Spleen (tissue), 13 donors: ENCODE measurements around the gene PGBD2. TPM values are rescaled to one million over a fixed set of nuclear protein-coding genes. Genes with fewer than 3 reads are reported as not detected.
A peak's percentile ranks its signal among the peaks of the same experiment; 100 is the strongest.

Source experiments
- DNase-seq: peaks from one replicate; pipeline ENCODE4 v3.0.0-alpha.2; 2020
- H3K27ac ChIP-seq, 8 donors: fragments of 200-600 bp; sonication (generic) in 7 of 8; 1 replicate in 4 of 8; 2 replicates in 4 of 8; pipeline versions ENCODE4 v1.5.0 to v1.8.0; 2016 to 2021; ENCODE audit warnings: inconsistent platforms in 4 of 8, mild to moderate bottlenecking in 4 of 8, moderate library complexity in 1 of 8
- H3K27me3 ChIP-seq, 7 donors: fragments of 200-600 bp; sonication (generic) in 6 of 7; replicated peaks in 1 of 7; 1 replicate in 4 of 7; 2 replicates in 3 of 7; pipeline versions ENCODE4 v1.5.0 to v1.8.0; 2016 to 2021; ENCODE audit warnings: inconsistent platforms in 3 of 7, mild to moderate bottlenecking in 1 of 7
- H3K36me3 ChIP-seq, 6 donors: fragments of 200-600 bp; sonication (generic) in 5 of 6; 1 replicate in 4 of 6; 2 replicates in 2 of 6; pipeline versions ENCODE4 v1.5.0 to v1.8.0; 2016 to 2021; ENCODE audit warnings: inconsistent platforms in 2 of 6
- H3K4me1 ChIP-seq, 6 donors: fragments of 200-600 bp; sonication (generic) in 5 of 6; 1 replicate in 3 of 6; 2 replicates in 3 of 6; pipeline versions ENCODE4 v1.5.0 to v1.8.0; 2016 to 2021; ENCODE audit warnings: inconsistent platforms in 3 of 6
- H3K4me3 ChIP-seq, 8 donors: fragments of 200-600 bp; sonication (generic) in 7 of 8; 1 replicate in 4 of 8; 2 replicates in 4 of 8; pipeline versions ENCODE4 v1.5.0 to v1.8.0; 2016 to 2021; ENCODE audit warnings: inconsistent platforms in 4 of 8, mild to moderate bottlenecking in 4 of 8, moderate library complexity in 2 of 8
- H3K9me3 ChIP-seq, 8 donors: fragments of 200-600 bp; sonication (generic) in 7 of 8; 1 replicate in 4 of 8; 2 replicates in 4 of 8; pipeline versions ENCODE4 v1.5.0 to v1.8.0; 2016 to 2021; ENCODE audit warnings: inconsistent platforms in 4 of 8
- CTCF ChIP-seq, 11 experiments: fragments of 200-600 bp in 7 of 11; fragments of 450-650 bp in 4 of 11; sonication (generic) in 4 of 11; IDR thresholded peaks in 8 of 11; conservative IDR thresholded peaks in 3 of 11; 1 replicate in 7 of 11; 2 replicates in 4 of 11; pipeline versions ENCODE4 v1.4.0 to v1.8.0; 2016 to 2021; ENCODE audit warnings: antibody characterized with exemption in 11 of 11, inconsistent platforms in 4 of 11, mild to moderate bottlenecking in 1 of 11
- POLR2A ChIP-seq, 3 donors: fragments of 450-650 bp; IDR thresholded peaks; one replicate each; pipeline ENCODE4 v1.5.1; 2017; ENCODE audit warnings: antibody characterized with exemption in 3 of 3, mild to moderate bottlenecking in 1 of 3
- POLR2AphosphoS5 ChIP-seq, 3 donors: sonication (generic); formaldehyde crosslinking; IDR thresholded peaks; one replicate each; pipeline ENCODE4 v1.5.1; 2017; ENCODE audit warnings: antibody characterized with exemption in 3 of 3
- WGBS, 5 donors: extraction: QIAGEN DNeasy Blood & Tissue Kit in 3 of 5; methylation state at CpG; one replicate each; pipeline versions ENCODE4 v1.1.5 to v1.1.7; 2013 to 2018; 5-methylcytosine and 5-hydroxymethylcytosine counted together
- intact Hi-C: fragments of 100-400 bp; cut with DNase I; formaldehyde crosslinking; loops from one replicate; pipeline ENCODE4 v1.15.0; 2023; ENCODE audit warnings: low total_unique reads
- long read RNA-seq, 2 donors: transcript quantifications; one replicate each; lab custom pipeline, GENCODE V29; 2026
- polyA plus RNA-seq, 3 donors: library from polyadenylated mRNA; stranded (reverse); fragments of 200-250 nt; gene quantifications; one replicate each; pipeline ENCODE4 v1.2.1, GENCODE V29; 2013
- total RNA-seq, 7 donors: library from RNA; depleted of rRNA in 3 of 7; stranded (reverse); fragments of >200 nt in 3 of 7; fragmentation: NEBNext Ultra II Directional in 4 of 7; extraction: Animal tissue kit (Norgen Biotek cat#: 25700) in 4 of 7; gene quantifications; one replicate each; pipeline versions ENCODE4 v1.1.0 to v1.2.1, GENCODE V29; 2016 to 2021
- donor health status: healthy with polysubstance abuse.
- donor health status: DM: no; HTN: no; CAD: no; lungs with moderate emphysema.
- donor health status: DM: no; HTN: no; CAD: no.
- donor health status: Bipolar disorder and iron deficiency.
- donor health status: healthy.
- donor health status: DM: no; HTN: no; CAD: no.
- donor health status: DM: yes; HTN: yes; CAD: no.

PGBD2 gene
- total RNA-seq (10 to 100 TPM in 6 of 7 donors, 1 to 10 TPM in 1; 10.0 to 23.1 (median 12.3) TPM), polyA plus RNA-seq (10 to 100 TPM in 1 of 3 donors, 1 to 10 TPM in 2; 7.2 to 11.7 (median 9.9) TPM)
- long read RNA-seq, donor 1, partial matches to known transcripts: 0 of 3 reads
- long read RNA-seq, donor 1, other reads (novel, unspliced or antisense): 0 of 3 reads
- long read RNA-seq, donor 2, partial matches to known transcripts: 0 of 4 reads
- long read RNA-seq, donor 2, other reads (novel, unspliced or antisense): 0 of 4 reads

- WGBS, 5 donors: 0 to 1% (median 1%) methylated on average over 41 to 80 of the region's 80 CpGs
- intact Hi-C loops: no loop called here
Observed at GRCh38 chr1:248906009-248906752, at the start of gene PGBD2. Gene PGBD2, plus strand, starts transcription at chr1:248906235. Its CDS starts 7,628 bp downstream, at chr1:248913863.

GRCh38 chr1:248857201-248857600, 48.8 kb upstream of the PGBD2 start:
- intact Hi-C loops: no loop called here
- peak overlapping the region in 2 of 8 donors; percentile 98 to 99 for H3K27ac ChIP-seq
- DNase-seq: no peak
- 87 to 94% (median 91%) methylated on average over 7 of the region's 7 CpGs for WGBS, 5 donors
- no peaks in the 10 kb centered on the region for H3K27me3 ChIP-seq
- H3K9me3 ChIP-seq: no peaks in the 10 kb centered on the region
- H3K36me3 ChIP-seq: peaks cover 0 to 28% (median 0%) of the 10 kb centered on the region in 6 donors
- TF ChIP-seq POLR2A (IDR thresholded peaks at IDR 0.05): no peak
- peak overlapping the region in 1 of 8 donors; percentile 76 for H3K4me3 ChIP-seq
- peaks cover 11 to 79% (median 35%) of the 10 kb centered on the region in 6 donors for H3K4me1 ChIP-seq

More at GRCh38 chr1:248906009-248906752, at the start of gene PGBD2:
- Histone ChIP-seq H3K36me3 (peaks cover 0 to 9% (median 3%) of the 10 kb centered on the region in 6 donors), H3K27me3 (no peaks in the 10 kb centered on the region), H3K27ac (peak within 1 kb of the TSS; percentile 94 to 98 (median 97)), H3K9me3 (no peaks in the 10 kb centered on the region), H3K4me3 (peak within 1 kb of the TSS; percentile 42 to 85 (median 64)), H3K4me1 (peaks cover 5 to 53% (median 40%) of the 10 kb centered on the region in 6 donors)
- DNase-seq: peak; percentile 99
- TF ChIP-seq CTCF (IDR thresholded peaks at IDR 0.05 in 8 of 11, conservative IDR thresholded peaks at IDR 0.05 in 3 of 11) (peak; percentile 65 to 93 (median 82)), POLR2AphosphoS5 (IDR thresholded peaks at IDR 0.05) (peak; percentile 98), POLR2A (IDR thresholded peaks at IDR 0.05) (peak; percentile 45 to 91 (median 80))

- H3K27me3 ChIP-seq: no peaks in the 10 kb centered on the region
- H3K27ac ChIP-seq: peak overlapping the region in 7 of 8 donors; percentile 92 to 99 (median 94)
- no peak for TF ChIP-seq POLR2AphosphoS5 (IDR thresholded peaks at IDR 0.05)
- TF ChIP-seq POLR2A (IDR thresholded peaks at IDR 0.05): no peak
- no peak for TF ChIP-seq CTCF (IDR thresholded peaks at IDR 0.05 in 8 of 11, conservative IDR thresholded peaks at IDR 0.05 in 3 of 11)
- DNase-seq: no peak
- peaks cover 14 to 79% (median 36%) of the 10 kb centered on the region in 6 donors for H3K4me1 ChIP-seq
- intact Hi-C loops: no loop called here
- peak overlapping the region; percentile 48 to 76 (median 54) for H3K4me3 ChIP-seq
- H3K36me3 ChIP-seq: peaks cover 0 to 28% (median 0%) of the 10 kb centered on the region in 6 donors
- no peaks in the 10 kb centered on the region for H3K9me3 ChIP-seq
- WGBS, 5 donors: 16 to 30% (median 25%) methylated on average over 4 of the region's 4 CpGs
Observed at GRCh38 chr1:248857749-248858095, 48.3 kb upstream of the PGBD2 start.

- H3K27ac ChIP-seq: peak overlapping the region; percentile 86 to 99 (median 94)
- intact Hi-C loops: no loop called here
- H3K4me1 ChIP-seq: peaks cover 17 to 79% (median 38%) of the 10 kb centered on the region in 6 donors
- no peaks in the 10 kb centered on the region for H3K9me3 ChIP-seq
- 1% methylated on average over 13 to 45 of the region's 45 CpGs for WGBS, 5 donors
- peaks cover 0 to 27% (median 0%) of the 10 kb centered on the region in 6 donors for H3K36me3 ChIP-seq
- H3K4me3 ChIP-seq: peak overlapping the region; percentile 48 to 76 (median 54)
- peak; percentile 92 for DNase-seq
- no peaks in the 10 kb centered on the region for H3K27me3 ChIP-seq
- TF ChIP-seq CTCF (IDR thresholded peaks at IDR 0.05 in 8 of 11, conservative IDR thresholded peaks at IDR 0.05 in 3 of 11): peak; percentile 13 to 71 (median 56)
- TF ChIP-seq POLR2A (IDR thresholded peaks at IDR 0.05): no peak
- TF ChIP-seq POLR2AphosphoS5 (IDR thresholded peaks at IDR 0.05): peak; percentile 59 to 83 (median 74)
Observed at GRCh38 chr1:248858096-248858890, 47.7 kb upstream of the PGBD2 start.
